ENCODE results near the gene SLIT3. TPM values are rescaled to one million over a fixed set of nuclear protein-coding genes. Genes with fewer than 3 reads are reported as not detected.

The SLIT3 gene
- polyA plus RNA-seq, 4 donors = 55.4 to 60.5 (median 57.8) TPM

- DNase-seq (ENCODE audit: low read depth in 4 of 4, low spot score in 3 of 4) = no peak
These were observed 626.0 kb downstream of the SLIT3 start for GRCh38 chr5:168674893-168675482.

GRCh38 chr5:168672888-168673287, 628.1 kb downstream of the SLIT3 start:
- no peak for DNase-seq (ENCODE audit: low read depth in 4 of 4, low spot score in 3 of 4)

GRCh38 chr5:168672016-168672415, 628.9 kb downstream of the SLIT3 start:
- DNase-seq (ENCODE audit: low read depth in 4 of 4, low spot score in 3 of 4) = no peak

GRCh38 chr5:168670881-168671575, 629.9 kb downstream of the SLIT3 start:
- DNase-seq (ENCODE audit: low read depth in 4 of 4, low spot score in 3 of 4) = no peak

GRCh38 chr5:168669668-168670378, 631.1 kb downstream of the SLIT3 start:
- no peak for DNase-seq (ENCODE audit: low read depth in 4 of 4, low spot score in 3 of 4)

- DNase-seq (ENCODE audit: low read depth in 4 of 4, low spot score in 3 of 4) = no peak
These were observed 631.8 kb downstream of the SLIT3 start for GRCh38 chr5:168669156-168669555.

- DNase-seq (ENCODE audit: low read depth in 4 of 4, low spot score in 3 of 4) = no peak
These were observed 632.9 kb downstream of the SLIT3 start for GRCh38 chr5:168668078-168668477.

GRCh38 chr5:168667301-168667840, 633.6 kb downstream of the SLIT3 start:
- no peak for DNase-seq (ENCODE audit: low read depth in 4 of 4, low spot score in 3 of 4)

- DNase-seq (ENCODE audit: low read depth in 4 of 4, low spot score in 3 of 4) = no peak
These were observed 634.6 kb downstream of the SLIT3 start for GRCh38 chr5:168666356-168666755.

GRCh38 chr5:168663276-168664004, 637.5 kb downstream of the SLIT3 start:
- no peak for DNase-seq (ENCODE audit: low read depth in 4 of 4, low spot score in 3 of 4)

- DNase-seq (ENCODE audit: low read depth in 4 of 4, low spot score in 3 of 4) = no peak
These were observed 639.1 kb downstream of the SLIT3 start for GRCh38 chr5:168661593-168662485.

- DNase-seq (ENCODE audit: low read depth in 4 of 4, low spot score in 3 of 4) = no peak
These were observed 640.2 kb downstream of the SLIT3 start for GRCh38 chr5:168660691-168661090.

- no peak for DNase-seq (ENCODE audit: low read depth in 4 of 4, low spot score in 3 of 4)
These were observed 641.6 kb downstream of the SLIT3 start for GRCh38 chr5:168659286-168659847.

GRCh38 chr5:168658394-168658793, 642.5 kb downstream of the SLIT3 start:
- DNase-seq (ENCODE audit: low read depth in 4 of 4, low spot score in 3 of 4) = no peak

GRCh38 chr5:168656633-168657032, 644.3 kb downstream of the SLIT3 start:
- DNase-seq (ENCODE audit: low read depth in 4 of 4, low spot score in 3 of 4) = no peak

GRCh38 chr5:168655316-168655715, 645.6 kb downstream of the SLIT3 start:
- no peak for DNase-seq (ENCODE audit: low read depth in 4 of 4, low spot score in 3 of 4)

GRCh38 chr5:168654211-168654721, 646.7 kb downstream of the SLIT3 start:
- peak in 2 of 4 donors; percentile 13 to 28 for DNase-seq (ENCODE audit: low read depth in 4 of 4, low spot score in 3 of 4)

- DNase-seq (ENCODE audit: low read depth in 4 of 4, low spot score in 3 of 4) = no peak
These were observed 647.3 kb downstream of the SLIT3 start for GRCh38 chr5:168653626-168654025.

GRCh38 chr5:168651648-168652047, 649.3 kb downstream of the SLIT3 start:
- DNase-seq (ENCODE audit: low read depth in 4 of 4, low spot score in 3 of 4) = no peak
